GM18499 (cell line): ENCODE measurements around the gene PCDHA1.

Source experiments
- ATAC-seq: cut with Tn5 transposase; IDR thresholded peaks from one replicate; pipeline ENCODE4 v1.9.1; 2021; ENCODE audit warnings: moderate number of reproducible peaks; ENCODE audit not compliant: insufficient read depth, unreplicated experiment

Gene PCDHA1

DNA sequence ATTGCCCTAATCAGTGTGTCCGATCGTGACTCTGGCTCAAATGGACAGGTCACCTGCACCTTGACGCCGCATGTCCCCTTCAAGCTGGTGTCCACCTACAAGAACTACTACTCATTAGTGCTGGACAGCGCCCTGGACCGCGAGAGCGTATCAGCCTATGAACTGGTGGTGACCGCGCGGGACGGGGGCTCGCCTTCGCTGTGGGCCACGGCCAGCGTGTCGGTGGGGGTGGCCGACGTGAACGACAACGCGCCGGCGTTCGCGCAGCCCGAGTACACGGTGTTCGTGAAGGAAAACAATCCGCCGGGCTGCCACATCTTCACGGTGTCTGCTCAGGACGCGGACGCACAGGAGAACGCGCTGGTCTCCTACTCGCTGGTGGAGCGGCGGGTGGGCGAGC lies 97.4 kb downstream of the PCDHA1 start:
- no peak for ATAC-seq

DNA sequence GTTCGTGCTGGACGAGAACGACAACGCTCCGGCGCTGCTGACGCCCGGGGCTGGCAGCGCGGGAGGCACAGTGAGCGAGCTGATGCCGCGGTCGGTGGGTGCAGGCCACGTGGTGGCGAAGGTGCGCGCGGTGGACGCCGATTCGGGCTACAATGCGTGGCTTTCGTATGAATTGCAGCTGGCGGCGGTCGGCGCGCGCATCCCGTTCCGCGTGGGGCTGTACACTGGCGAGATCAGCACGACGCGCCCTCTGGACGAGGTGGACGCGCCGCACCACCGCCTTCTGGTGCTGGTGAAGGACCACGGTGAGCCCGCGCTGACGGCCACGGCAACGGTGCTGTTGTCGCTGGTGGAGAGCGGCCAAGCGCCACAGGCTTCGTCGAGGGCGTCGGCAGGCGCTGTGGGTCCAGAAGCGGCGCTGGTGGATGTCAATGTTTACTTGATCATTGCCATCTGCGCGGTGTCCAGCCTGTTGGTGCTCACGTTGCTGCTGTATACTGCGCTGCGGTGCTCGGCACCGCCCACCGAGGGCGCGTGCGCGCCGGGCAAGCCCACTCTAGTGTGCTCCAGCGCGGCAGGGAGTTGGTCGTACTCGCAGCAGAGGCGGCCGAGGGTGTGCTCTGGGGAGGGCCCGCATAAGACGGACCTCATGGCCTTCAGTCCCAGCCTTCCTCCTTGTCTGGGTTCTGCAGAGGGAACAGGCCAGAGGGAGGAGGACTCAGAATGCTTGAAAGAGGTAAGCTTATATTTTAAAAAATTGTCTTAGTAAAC lies 98.2 kb downstream of the PCDHA1 start:
- no peak for ATAC-seq

DNA sequence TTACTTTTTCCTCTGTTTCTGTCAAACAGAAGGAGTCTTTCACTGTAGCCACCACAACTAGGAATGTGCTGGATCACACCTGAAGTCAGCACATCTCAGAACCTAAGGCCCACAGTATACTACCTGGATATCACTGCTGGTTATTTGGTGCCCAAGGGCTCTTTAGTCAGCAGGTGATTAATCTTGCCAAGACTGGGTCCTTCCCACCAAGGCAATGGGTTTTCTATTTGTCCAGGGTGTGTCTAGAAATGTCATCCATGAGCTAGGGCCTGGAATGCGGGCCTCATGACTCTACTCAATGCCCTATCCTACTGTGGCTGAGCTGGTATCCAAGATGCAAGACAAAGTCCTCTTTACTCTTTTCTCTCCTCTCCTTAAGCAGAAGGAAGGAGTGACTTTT lies 130.4 kb downstream of the PCDHA1 start:
- no peak for ATAC-seq

DNA sequence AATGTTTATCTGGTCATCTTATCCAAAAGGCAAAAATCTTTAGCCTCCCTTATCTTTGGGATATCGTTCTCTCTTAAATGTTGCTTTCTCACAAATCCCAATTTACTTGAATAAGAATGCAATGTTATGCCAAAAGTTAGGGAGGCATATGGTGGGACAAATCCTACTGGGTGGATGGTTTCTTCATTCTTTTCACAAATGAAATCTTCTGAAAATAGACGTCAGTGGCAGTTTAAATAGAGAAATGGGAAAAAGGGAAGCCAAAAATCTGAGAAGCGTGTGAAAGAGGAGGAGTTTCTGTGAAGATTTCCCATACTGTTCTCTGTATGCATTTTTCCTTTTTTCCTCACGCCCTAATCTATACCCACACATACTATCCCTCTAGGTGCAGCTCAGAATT lies 137.7 kb downstream of the PCDHA1 start:
- ATAC-seq = no peak

DNA sequence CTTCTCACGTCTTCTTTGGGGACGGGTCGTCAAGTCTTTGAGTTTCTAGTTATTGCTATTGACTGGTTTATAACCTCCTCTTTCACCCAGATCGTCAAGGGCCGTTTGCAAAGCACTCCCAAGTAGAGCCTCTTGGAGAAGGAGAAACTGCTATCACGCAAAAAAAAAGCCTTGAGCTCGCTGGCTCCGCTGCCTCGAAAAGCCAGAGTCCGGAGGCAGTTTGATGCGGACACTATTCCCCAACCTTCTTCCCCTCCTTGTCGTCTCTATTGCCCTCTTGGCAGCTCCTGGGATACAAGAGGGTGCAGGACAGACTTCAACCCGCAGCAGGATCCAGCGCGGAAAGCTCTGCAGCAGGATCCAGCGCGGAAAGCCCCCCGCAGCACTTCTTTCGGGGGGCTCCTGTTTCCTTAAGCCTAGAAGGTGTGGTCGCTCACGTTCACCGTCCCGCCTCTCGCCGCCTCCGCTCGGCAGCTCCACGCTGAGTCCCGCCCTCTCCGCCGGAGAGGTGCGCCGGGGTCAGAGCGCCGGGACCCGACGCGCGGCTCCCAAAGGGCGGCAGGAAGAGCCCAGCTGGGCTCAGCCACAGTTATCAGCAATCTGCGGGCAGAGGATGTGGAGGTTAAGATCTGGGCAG lies 140.0 kb downstream of the PCDHA1 start, which contains the start of gene PCDHAC1:
Gene PCDHAC1 (plus strand): TSS at position 494 of the 637 bp plus-strand sequence. CDS start 594 bp downstream, outside the sequence.
- no peak for ATAC-seq

DNA sequence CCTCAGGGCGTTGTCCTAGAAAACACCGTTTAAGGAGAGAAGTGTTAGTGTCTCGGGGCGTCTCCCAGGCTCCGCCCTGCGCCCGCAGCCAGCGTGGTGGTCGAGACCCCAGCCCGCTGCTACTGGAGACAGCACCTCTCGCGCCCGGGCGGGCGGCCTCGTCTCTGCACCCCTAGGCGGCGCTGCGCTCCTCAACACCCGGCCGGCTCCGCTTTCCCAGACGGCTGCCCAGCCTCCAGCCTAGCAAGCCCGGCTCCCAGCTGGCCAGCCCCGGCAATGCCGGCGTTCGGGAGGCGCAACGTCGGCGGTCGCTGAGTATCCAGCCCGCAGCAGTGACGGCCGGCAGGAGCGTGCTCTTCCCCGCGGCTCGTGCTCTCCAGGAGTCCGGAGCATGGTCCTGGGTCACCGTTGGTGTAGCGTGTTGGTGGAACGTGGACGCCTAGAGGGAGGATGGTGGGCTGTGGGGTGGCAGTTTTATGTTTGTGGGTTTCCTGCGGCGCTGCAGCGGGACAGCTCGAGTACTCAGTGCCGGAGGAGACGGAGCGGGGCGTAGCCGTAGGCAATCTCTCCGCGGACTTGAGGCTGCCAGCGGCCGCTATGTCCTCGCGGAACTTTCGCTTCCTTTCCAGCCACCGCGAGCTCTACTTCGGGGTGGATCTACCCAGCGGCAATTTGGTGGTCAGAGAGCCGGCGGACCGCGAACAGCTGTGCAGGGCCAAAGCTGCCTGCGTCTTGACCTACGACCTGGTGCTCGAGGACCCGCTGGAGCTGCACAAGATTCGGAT lies 140.7 kb downstream of the PCDHA1 start:
- no peak for ATAC-seq

DNA sequence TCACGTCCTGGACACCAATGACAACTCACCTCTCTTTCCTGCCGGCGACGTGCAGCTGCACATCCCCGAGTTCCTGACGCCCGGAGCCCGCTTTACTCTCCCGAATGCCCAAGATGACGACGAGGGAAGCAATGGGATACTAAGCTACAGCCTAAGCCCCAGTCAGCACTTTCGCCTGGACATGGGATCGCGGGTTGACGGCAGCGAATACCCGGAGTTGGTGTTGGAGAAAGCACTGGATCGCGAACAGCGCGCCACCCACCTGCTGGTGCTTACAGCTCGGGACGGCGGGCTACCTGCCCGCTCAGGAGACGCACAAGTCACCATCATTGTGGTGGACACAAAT lies 141.3 kb downstream of the PCDHA1 start:
- no peak for ATAC-seq

DNA sequence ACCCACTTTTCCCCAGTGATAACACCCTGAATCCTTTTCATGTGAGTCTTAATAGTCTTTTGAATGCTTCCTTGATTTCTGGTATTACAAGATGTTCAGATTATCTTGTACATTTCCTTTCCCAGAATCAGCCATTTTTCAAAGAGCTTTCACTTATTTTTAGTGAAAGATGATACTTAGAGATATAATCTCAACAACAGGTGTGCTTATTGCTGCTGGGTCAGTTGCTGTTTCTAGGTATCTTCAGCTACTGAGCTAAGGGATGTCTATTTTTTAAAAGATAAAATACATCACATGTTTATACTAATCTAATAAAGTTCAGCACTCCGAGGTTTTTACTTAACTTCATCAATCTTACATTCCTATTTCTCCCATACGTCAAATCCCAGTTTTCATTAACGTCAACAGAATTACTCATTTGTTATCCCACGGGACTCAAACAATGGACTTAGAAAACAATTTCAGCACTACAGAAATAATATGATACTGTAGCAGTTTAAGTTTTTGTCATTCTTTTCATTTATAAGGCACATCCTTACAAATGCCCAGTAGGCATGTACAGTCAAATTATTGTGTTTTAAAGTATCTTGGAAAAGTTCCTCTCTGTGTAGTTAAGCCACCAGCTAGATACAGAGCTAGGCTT lies 149.1 kb downstream of the PCDHA1 start:
- ATAC-seq = no peak

DNA sequence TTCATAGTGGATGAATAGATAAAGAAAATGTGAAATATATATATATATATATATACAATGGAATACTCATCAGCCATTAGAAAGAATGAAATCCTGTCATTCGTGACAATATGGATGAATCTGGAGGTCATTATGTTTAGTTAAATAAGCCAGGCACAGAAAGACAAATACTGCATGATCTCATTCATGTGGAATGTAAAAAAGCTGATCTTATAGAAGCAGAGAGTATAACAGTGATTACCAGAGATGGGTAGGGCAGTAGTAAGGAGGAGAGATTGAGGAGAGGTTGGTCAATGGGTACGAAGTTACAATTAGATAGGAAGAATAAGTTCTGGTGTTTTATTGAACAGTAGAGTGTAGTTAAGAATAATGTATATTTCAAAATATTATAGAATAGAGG lies 160.6 kb downstream of the PCDHA1 start:
- no peak for ATAC-seq

DNA sequence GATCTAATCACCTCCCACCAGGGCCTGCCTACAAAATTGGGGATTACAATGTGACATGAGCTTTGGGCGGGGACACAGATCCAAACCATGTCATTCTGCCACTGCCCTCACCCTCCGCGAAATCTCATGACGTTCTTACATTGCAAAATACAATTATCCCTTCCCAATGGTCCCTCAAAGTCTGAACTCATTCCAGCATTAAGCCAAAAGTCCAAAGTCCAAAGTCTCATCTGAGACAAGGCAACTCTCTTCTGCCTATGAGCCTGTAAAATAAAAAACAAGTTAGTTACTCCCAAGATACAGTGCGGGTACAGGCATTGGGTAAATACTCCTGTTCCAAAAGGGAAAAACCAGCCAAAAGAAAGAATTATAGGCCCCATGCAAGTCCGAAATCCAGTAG lies 165.7 kb downstream of the PCDHA1 start:
- no peak for ATAC-seq

DNA sequence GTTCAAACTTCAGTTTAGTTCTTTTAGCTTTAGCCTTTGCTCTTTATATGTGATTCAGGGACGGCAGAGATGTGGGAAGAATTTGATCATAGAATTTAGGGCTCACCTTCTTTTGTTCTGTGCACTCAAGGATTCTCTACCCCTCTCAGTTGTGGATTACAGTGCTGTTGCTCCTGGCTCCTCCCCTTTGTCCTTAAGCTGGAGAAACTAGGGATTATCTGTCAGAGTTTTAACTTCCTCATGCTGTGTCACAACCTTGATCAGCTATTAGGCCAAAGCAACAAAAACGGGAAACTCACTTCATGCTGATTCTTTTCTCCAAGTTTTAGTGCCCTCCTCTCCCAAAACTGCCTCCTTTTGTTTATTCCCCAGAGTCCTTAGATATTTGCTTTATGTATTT lies 167.3 kb downstream of the PCDHA1 start:
- no peak for ATAC-seq

DNA sequence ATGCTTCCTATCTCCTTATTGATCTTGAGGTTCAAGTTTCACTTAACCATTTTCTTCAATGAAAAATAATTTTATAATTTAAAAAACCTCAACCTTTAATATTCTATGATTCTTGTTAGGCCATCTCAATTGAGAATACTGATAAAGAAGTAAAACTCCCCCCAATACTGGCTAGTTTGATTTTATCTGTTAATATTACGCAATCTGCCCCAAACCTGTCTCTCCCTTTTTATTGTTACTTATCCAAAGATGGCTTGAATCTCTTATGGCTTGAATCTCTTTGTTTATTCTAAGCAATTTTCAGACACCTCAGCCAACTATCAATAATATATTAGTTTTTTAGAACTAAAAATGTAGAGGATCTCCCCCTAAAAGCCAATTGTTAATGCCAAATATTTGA lies 176.2 kb downstream of the PCDHA1 start:
- no peak for ATAC-seq

DNA sequence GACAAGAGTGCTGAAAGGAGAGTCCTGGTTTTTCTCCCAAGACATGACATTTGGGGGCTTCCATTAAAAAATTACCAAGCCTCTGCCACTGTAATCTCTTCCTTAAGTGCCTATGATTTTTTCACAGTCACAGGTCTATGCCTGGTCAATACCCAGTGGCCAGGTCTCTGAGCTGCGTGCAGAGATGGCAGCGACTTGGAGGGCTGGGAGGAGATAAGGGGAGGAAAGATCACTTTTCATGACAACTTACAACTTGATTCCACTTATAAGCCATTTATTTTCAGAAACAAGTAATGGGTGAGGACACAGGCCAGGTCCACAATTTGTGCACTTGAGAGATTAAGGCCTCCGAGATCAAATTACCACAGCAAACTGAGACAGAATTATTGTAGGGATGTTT lies 178.4 kb downstream of the PCDHA1 start:
- no peak for ATAC-seq

DNA sequence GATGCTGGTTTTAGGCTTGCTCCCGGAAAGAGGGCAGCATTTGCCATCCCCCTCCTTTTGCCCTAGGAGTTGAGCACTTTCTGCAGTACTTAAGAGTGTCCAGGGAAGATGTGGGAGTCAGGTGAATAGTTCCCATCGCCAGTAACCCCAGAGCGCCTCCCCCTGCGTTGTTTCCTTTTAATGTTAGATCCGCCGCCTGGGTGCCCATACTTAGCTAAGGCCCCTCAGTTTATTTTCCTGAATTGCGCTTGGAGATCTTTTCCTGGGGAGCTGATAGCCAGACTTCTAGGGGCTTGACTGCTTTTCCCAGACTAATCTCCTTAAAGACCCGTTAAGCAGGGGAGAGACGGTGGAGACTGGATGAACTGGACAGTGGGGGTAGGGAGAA lies 180.0 kb downstream of the PCDHA1 start:
- no peak for ATAC-seq

DNA sequence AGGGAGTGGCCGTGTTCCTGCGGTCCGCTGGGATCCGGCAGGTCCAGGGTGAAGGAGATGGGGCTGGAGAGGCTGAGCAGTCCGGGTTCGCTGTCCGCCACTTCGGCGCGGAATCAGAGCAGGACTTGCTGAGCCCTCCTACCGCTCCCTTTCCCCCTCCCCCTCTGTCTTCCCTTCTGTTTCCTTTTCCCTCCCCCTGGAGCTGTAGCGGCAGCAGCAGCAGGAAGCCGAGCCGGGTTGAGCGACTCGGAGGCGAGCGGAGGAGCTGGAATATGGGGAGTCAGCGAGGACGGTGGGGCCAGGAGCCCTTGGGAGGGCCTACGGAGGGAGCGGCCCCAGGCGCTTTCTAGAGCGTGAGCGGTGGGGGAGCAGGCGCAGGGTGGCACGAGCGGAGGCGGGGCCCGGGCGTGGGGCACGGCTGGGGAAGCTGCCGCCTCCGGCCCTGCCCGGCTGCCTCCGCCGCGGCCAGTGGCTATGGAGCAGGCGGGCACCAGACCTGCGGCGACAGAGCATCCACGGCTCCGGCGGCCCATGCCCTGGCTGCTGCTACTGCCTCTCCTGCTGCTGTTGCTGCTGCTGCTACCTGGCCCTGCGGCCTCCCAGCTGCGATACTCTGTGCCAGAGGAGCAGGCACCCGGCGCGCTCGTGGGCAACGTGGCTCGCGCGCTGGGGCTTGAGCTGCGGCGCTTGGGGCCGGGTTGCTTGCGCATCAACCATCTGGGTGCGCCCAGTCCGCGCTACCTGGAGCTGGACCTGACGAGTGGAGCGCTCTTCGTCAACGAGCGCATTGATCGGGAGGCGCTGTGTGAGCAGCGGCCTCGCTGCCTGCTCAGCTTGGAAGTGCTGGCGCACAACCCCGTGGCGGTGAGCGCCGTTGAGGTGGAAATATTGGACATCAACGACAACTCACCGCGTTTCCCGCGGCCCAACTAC lies 180.6 kb downstream of the PCDHA1 start, which contains the start of gene PCDHAC2:
Gene PCDHAC2 (plus strand): TSS at position 184 of the 933 bp plus-strand sequence. CDS start 291 bp downstream, at position 475.
- ATAC-seq = no peak

DNA sequence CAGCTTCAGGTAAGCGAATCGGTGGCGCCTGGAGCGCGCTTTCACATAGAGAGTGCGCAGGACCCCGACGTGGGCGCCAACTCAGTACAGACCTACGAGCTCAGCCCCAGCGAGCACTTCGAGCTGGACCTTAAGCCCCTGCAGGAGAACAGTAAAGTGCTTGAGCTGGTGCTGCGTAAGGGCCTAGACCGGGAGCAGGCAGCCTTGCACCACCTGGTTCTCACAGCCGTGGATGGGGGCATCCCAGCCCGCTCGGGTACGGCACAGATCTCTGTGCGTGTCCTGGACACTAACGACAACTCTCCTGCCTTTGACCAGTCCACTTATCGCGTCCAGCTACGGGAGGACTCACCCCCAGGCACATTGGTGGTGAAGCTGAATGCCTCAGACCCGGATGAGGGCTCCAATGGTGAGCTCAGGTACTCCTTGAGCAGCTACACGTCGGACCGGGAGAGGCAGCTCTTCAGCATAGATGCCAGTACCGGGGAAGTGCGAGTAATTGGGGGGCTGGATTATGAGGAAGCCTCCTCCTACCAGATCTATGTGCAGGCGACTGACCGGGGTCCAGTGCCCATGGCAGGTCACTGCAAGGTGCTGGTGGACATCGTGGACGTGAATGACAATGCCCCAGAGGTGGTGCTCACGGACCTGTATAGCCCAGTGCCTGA lies 181.4 kb downstream of the PCDHA1 start:
- no peak for ATAC-seq

DNA sequence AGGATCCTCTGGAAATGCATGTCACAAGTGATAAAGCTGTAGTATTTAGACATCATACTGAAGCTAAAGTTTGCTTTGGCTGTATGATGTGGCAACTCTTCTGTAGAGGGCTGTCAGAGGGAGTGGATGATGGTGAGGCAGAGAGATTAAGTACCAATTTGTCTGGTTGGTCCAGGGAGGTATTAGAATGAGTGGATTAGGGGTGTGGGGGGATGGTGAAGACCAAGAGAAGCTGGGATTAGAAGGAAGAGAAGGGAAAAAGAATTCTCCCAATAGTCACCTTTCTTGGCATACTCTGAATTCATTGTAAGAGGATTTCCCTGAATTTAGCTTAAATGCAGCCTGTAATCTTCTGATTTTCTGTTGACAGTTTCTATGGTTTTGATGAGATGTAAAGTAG lies 183.9 kb downstream of the PCDHA1 start:
- ATAC-seq = no peak

DNA sequence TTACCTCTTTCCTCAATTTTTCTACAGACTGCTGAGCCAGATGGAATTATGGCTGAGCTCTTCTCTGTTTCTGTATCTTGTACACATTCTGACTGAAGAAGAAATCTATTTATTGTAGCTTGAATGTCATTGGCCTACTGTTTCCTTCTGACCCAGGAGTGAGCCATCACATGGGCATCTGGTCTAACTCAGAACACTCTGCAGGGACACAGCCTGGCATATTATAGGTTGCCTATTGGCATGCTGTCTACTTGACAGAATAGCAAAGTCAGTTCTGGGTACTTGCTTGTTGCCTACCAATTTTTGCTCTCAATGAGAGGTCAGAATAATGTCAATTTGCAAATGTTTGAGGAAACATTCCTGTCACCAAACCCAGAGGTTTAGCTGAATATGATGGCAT lies 187.6 kb downstream of the PCDHA1 start:
- ATAC-seq = no peak

DNA sequence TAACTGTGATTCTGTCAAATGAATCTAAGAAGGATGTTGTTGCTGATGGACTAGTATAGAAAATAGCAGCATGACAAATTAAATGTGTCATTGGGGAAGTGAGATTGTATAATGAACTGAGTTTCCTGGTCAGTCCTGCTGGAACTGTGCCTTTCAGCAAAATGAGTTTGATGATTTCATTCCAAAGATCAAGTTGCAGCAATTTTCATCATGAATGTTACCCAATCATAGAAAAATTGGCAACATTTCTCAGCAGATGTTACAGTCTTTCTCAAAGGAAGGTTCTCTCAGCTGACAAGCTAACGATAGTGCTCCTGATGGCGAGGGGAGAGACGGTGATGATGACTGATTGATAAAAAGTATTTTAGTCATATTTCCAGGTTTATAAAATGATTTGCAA lies 191.1 kb downstream of the PCDHA1 start:
- no peak for ATAC-seq
